ENCODE data around the gene FXYD3.
"Not testable (repeated sequence)": the region's sequence is repeated elsewhere in the genome, so short reads cannot be mapped to it uniquely, and the experiment has no call there.

FXYD3 gene

DNA sequence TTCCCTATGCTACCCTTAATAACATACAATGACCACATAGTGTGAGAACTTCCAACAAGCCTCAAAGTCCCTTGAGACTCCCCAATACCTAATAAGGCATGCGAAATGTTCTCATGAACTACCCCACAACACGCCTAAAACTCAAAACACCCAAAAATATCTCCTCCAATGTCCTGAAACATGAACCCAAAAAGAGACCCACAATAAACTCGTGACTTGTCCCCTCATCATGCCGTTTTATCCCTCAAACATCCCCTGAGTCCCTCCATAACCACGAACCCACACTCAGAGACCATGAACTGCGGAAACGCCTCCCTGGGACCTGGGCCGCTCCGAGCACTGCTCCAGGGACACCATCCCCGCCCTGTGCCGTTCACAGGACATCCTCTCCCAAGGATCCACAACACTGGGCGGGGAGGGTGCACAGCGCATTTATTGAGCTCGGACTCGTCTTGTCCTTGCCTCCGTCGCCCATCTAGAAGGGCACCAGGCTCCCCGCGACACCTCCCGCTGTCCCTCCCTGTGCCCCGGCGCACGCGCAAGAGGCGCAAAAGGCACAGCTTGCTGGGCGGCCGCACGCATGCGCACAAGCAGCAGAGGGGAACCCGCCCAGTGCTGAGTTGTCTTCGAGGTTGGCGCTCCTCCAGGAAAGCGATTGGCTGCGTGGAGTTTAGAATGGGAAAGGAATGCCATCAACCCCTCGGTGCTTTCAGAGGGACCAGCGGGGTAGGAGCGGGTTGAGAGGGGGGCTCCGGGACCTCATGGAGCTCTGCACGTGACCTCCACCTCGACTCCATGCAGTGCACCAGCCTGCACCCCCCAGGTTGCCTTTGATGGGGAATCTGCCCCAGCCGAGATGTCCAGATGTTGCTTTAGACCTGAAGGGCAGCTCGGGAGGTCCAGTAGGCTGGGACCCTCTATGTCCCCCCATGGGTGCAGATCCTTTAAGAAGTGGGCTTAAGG is 8.8 kb downstream of the FXYD3 start:
- DNase-seq (ENCODE audit: low spot score): peak; percentile 100

DNA sequence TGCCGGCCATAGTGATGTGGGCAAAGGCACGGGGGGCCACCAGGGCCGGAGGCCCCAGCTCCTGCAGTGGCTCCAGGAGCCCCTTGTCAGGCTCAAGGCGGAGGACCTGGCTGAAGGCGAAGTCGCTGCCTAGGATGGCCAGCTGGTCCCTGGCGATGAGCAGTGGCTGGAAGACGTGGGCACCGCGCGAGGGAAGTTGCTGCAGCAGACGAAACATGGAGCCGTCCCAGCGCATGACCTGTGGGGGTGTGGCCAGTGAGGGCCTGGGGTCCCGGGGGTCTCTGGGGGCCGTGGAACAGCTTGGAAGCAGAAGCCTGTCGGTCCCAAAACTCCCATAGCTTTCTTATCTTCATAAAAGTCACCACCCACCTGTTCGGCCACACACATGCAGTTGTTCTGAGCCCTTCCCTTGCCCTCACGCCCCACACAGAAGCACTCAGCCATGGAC is 9.7 kb downstream of the FXYD3 start:
- DNase-seq (ENCODE audit: low spot score): no peak

DNA sequence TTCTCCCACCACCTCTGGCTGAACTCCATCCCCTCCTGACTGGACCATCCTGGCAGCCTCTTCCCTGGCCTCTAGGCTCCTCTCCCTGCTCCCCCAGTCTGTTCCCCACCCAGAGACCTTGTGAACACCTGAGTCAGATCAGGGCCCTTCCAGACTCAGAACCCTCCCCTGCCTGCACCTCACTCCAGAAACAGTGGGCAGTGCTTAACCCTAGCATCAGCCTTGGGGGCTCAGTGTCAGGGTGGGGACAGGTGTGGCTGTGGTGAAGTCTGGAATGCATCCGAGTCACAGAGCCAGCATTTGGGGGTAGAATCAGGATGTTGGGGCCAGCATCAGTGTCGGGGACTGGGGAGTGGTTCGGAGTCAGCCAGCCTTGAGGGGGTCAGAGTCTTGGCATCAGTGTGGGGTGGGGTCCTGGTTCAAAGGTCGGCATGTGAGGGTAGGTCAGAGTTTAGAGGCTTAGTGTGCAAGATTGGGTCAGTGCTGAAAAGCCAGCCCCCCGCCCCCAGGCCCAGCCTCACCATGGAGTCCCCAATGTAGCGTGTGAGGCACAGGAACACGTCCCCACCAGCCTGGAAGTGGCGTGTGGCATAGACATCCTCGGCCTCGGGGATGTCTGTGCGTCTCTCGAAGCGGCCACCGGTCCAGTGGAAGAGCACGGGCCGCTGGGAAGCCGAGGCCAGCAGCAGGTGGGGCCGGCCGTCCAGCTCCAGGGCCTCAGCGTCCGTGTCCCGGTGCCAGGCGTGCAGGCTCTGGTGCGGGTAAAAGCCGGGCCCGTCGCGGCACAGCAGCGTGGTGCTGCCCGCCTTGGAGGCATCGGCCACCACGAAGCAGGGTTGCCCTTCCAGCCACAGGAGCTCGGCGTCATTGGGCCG is 10.4 kb downstream of the FXYD3 start:
- no peak for DNase-seq (ENCODE audit: low spot score)

DNA sequence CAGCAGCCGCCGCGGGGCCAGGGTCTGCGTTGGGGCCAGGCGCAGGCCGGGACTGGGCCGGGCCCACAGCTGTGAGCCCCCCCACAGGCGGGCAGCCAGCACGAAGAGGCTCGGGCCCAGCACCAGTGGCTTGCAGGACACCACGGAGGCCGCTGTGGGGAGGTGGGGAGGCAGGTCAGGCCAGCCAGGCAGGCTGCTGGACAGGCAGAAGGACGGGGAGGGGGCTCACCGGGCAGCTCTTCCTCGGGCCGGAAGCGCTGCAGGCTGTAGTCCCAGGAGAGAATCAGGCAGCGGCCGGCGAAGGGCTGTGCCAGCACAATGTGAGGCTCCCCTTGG is 11.0 kb downstream of the FXYD3 start:
- no peak for DNase-seq (ENCODE audit: low spot score)

DNA sequence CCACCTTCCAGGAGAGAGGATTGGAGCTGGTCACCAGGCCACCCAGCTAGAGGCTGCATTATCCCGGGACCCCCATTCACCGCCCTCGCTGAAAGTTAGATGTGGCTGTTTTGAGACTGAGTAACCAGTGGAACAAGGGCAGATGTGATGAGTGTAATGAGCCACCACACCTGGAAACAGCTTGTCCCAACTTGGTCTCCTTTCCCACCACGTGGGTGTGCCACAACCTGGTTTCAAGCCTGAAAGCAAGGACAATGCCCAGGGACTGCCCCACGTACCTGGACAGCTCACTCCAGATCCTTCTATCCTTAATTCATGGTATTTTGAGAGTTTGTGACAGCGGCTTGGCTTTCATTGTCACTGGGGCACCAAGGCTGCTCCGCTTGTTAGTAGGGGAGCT is 12.2 kb downstream of the FXYD3 start:
- no peak for DNase-seq (ENCODE audit: low spot score)

DNA sequence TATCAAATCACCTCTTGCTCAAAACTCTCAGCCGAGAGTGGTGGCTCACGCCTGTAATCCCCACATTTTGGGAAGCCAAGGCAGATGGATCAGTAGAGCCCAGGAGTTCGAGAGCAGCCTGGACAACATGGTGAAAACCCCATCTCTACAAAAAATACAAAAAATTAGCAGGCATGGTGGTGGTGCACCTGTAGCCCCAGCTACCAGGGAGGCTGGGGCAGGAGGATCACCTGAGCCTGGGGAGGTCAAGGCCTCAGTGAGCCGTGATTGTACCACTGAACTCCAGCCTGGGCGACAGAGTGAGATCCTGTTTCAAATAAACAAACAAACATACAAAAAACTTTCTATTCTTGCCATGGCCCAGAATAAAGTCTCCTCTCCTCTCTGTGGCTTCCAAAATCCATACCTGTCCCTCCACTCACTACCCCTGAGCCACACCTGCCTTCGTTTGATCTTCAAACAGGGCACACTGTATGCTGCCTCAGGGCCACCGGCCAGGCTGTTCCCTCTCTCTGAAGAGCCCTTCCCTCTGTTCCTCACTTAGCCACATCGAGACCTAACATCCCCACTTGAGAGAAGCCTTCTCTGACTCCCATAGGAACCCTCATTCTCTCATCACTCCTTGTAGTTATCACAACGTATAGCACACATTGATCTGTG is 12.9 kb downstream of the FXYD3 start:
- no peak for DNase-seq (ENCODE audit: low spot score)

DNA sequence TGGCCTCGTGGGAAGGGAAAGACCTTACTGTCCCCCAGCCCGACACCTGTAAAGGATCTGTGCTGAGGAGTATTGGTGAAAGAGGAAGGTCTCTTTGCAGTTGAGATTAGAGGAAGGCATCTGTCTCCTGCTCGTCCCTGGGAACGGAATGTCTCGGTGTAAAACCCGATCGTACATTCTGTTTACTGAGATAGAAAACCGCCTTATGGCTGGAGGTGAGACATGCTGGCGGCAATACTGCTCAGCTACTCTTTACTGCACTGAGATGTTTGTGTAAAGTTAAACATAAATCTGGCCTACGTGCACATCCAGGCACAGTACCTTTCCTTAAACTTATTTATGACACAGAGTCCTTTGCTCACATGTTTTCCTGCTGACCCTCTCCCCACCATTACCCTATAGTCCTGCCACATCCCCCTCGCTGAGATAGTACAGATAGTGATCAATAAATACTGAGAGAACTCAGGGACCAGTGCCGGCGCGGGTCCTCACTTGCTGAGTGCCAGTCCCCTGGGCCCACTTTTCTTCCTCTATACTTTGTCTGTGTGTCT is 14.2 kb downstream of the FXYD3 start:
- not testable (repeated sequence) for DNase-seq (ENCODE audit: low spot score)

DNA sequence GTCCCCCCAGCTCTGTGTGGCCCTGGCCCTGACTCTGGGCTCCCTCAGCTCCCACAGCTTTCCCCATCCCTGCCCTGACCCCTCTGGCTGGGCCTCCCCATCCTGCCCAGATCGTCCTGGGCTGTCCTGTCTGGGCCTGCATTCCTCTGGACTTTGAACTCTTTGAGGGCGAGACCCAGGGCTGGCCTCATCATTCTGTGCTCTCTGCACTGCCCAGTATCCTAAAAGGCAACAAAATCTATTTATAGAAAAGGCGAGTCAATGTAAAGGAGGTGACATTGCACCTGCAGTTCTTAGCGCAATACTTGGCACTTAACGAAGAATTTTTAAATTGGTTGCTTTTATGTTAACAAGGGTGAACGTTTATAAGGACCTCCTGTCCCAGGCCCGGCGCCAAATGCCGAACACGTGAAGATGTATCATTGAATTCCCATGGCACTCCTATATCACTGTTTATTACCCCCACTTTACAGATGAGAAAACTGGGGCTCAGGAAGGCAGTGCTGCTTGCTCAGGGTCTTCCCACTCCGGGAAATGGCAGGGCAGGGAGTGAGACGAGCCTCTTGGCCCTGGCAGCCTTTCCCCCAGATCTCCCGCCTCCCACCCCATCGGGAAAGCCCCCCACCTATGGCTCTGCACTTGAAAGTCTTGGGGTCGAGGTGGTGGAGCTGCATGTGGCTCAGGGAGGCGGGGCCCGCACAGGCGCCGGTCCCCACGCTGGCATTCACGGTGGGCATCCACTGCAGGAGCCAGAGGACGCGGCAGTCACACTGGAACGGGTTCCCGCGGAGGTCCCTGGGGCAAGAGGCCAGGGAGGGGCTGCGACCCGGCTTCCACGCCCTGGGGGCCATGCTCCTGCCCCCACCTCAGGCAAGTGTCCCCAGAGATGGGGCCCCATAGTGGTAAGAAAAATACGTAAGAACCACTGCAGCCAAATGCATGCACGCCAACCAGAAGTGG is 15.4 kb downstream of the FXYD3 start:
- no peak for DNase-seq (ENCODE audit: low spot score)

DNA sequence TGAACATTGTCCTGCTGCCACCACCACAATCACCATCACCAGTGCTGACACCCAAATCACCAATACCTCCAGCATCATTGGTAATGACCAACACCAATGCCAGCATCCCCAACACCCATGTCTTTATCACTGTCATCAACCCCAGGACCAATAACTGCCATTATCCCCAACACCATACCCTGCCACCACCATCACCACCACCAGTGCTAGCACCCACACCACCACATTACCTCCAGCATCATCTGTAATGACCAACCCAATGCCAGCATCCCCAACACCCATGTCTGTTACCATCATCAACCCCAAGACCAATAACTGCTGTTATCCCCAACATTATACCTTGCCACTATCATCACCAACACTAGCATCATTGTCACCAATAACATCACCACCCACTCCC is 16.6 kb downstream of the FXYD3 start:
- no peak for DNase-seq (ENCODE audit: low spot score)

DNA sequence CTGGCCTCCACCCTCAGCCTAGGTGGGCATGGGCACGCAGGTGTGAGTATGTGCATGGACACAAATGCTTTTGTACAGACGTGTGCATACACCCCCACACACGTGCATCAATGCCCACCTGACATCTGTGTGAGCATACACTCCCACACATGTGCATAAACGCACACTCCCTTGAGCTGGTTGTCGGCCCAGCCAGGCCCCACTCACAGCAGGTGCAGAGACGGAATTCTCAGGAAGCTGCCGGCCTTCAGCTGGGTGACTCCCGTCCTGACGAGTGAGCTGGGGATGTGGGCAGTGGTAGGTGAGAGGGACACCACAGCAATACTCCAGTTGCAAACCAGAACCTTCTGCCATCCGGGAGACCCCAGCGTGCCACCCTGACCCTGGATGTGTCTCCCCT is 18.2 kb downstream of the FXYD3 start:
- DNase-seq (ENCODE audit: low spot score): no peak

DNA sequence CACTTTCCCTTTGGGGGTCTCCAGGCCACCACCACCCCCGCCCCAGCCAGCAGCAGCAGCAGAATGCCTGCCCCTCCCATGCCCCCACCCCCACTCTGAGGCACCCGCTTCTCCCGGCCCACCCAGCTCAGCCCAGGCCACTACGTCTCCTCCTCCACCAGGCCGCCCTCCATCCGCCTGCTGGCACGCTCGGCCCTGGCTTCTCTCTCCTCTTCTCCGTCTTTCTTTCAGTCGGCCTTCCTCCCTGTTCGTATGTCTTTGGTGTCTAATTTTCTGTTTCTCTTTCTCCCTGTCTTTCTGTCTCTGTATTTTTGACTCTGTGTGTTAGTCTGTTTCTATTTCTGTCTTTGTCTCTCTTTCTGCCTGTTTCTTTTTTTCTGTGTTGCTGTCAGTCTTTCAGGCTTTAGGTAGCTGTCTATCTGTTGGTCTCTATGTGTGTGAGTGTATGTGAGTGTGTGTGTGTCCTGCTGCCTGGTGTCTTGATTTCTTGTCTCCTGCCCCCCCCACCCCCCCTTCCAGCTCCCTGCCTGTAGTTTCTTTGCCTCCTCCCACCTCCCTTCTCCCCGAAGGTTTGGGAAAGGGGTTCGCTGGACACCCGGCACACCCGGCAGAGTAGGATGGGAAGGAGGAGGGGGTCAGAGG is 19.1 kb downstream of the FXYD3 start, which contains the start of gene LGI4:
TSS of gene LGI4 (minus strand) at position 459 of the 642 bp plus-strand sequence. CDS start at position 80, 379 bp downstream.
- DNase-seq (ENCODE audit: low spot score): no peak

DNA sequence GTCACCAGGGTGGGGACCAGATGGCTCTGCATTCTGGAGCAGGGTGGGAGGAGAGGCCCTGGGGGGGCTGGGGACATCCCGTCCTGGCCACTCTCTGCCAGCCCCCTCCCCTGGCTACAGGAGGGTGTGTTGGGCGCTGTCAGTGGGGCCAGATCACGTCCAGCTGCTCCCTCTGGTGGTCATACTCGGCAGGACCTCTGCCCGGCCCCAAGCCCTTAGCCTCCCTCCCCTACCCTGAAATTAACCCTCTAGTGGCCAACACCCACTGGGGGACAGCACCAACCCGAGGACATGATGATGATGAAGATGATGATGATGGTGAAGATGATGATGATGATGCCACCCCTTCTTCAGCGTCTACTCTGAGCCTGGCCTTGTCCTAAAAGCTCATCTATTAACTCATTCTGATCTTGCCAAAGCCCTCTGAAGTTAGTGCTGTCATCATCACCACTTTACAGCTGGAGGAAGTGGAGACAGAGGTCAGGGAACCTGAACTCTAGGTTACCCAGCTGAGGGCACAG is 19.8 kb downstream of the FXYD3 start:
- peak; percentile 95 for DNase-seq (ENCODE audit: low spot score)

DNA sequence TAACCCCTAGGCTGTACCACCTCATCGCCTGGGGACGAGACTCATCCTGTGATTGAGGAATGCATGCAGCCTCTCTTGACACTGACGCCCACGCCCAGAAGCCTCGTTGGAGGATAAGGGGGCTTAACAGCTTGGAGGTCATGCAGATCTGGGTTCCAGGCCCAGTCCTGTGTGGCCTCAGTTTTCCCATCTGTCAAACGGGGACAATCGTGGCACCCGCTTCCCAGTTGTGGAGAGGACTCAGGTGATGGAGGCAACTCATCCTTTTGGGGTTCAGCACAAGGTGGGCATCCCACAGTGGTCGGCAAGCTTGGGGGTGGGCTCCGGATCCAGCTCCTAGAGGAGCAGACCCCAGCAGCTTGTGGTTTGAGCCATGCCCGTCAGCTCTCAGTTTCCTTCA is 20.6 kb downstream of the FXYD3 start:
- DNase-seq (ENCODE audit: low spot score): no peak

DNA sequence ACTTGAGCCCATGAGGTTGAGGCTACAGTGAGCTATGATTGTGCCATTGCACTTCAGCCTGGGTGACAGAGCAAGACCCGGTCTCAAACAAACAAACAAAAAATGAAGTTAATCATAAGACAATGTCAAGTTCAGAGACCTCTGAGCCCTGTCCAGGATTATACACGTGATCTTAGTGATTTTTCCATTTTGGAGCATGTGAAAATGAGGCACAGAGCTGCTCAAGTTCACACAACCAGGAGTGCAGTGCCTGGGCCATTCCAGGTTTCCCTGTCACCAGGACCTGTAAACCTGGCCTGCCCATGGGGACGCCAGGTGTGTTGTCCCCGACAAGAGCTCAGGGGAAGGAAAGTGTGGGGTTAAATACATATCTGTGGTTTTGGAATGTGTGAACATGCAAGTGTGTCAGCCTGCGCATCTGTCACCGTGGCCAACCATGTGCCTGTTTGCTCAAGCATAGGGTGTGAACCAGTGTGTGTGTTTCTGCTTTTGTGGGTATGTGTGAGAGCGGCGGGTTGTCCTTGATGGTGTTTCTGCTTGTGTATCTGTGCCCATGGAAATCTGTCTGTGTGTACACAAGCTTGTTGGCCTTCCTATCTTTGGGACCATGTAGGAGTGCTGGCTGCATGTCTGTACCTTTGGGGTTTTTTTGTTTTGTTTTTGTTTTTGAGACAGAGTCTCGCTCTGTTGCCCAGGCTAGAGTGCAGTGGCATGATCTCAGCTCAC is 21.5 kb downstream of the FXYD3 start:
- no peak for DNase-seq (ENCODE audit: low spot score)

DNA sequence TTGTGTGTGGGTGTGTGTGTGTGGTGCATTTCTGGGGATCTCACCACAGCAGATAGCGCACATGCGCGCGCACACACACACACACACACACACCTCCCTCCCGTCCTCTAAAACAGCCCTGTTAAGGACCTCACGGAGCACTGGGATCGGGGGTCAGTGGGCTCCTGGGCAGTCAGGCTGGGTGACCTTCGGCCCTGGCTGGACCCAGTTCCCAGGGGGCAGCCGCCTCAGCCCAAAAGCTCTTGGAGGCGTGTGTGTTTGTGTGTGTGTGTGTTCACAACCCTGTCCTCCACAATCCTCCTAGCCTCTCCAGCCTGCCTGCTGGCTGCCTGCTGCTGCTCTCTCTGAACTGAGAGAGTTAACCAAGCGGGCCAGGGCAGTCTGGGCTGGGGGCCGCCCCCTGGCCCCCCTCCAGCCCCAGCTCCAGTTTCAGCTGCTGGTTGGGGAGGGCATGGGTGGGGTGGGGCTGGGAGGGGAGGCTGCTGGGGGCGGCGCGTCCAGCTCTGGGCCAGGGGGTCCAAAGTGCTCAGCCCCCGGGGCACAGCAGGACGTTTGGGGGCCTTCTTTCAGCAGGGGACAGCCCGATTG is 22.8 kb downstream of the FXYD3 start, which contains the start of gene FXYD1:
TSS of gene FXYD1 (plus strand) at position 520 of the 588 bp plus-strand sequence. CDS start 1,256 bp downstream, outside the sequence.
- DNase-seq (ENCODE audit: low spot score): no peak

DNA sequence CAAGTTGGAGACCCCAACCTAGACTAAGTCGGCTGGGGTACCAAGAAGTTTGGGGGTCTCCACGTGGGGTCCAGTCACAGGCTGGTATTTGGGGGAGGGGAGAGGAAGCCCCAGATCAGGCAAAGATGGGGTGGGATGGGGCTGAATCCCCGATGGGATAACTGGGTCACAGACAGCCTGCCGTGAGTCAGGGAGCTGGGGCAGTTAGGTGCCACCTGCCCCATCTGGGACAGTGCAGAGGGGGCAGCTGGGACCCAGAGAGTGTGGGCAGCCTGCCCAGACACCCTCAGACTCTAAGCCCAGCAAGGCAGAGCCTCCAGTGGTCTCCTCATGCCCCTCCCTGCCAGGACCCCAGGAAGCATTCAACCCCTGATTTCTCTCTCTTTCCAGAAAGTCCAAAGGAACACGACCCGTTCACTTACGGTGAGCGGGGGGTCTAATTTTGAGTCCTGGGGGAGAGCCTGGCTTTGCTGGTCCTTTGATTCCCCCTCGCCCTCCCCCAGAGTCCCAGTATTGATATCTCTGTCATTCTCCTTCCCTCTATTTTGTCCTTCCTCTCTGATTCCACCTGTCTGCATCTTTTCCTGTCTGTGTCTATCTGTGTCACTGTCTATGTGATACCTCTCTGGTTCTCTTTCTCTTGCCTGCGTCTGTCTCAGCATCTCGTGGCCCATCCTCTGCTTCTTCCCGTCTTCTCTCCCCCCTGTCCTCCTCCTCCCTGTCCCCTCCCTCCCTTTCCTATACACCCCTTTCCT is 24.8 kb downstream of the FXYD3 start:
- no peak for DNase-seq (ENCODE audit: low spot score)

DNA sequence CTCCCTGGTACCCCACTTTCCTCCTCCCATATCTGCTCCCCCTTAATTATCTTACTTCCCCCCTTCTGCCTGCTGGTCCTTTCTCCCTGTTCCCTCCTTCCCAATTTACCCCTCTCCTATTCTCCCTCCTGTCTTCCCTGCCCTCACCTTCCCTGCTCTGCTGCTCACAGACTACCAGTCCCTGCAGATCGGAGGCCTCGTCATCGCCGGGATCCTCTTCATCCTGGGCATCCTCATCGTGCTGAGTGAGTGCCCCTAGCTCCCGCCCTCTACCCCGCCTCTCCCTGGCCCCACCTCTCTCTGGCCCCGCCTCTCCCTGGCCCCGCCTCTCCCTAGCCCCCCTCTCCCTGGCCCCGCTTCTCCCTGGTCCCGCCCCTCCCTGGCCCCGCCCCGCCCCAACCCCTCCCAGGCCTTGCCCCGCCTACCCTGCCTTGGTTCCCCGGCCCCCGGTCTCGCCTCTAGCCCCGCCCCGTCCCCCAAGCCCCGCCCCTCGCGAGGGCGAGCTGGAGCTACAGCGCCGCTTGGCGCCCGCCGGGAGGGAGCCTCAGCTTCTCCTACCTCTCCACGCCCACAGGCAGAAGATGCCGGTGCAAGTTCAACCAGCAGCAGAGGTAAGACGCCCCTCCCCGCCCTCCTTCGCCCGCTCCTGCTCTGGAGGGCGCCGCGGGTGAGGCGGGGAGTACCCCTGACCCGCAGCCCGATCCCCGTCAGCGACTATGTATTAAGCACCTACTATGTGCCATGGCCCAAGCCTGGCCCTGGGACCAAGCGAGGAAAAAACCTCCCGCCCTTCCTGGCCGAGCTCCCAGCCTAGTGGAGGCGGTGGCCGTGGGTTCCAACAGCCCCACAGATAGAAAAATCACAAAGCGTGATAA is 25.6 kb downstream of the FXYD3 start:
- peak; percentile 99 for DNase-seq (ENCODE audit: low spot score)
